Activated naive CD4-positive, alpha-beta T cell treated with anti-CD3 and anti-CD28 coated beads, Interleukin-2, amount 50 U/mL, for 72 hours (primary cell): Measurements from ENCODE around the gene LBHD2. TPM values are rescaled to one million over a fixed set of nuclear protein-coding genes. Genes with fewer than 3 reads are reported as not detected.
A peak's percentile ranks its signal among the peaks of the same experiment; 100 is the strongest.

ENCODE experiments used
- ATAC-seq, 2 donors: fragments of 150-1000 bp; cut with Tn5 transposase; 2 replicates each; pipeline ENCODE4 v1.10.0; 2021; ENCODE audit warnings: mild to moderate bottlenecking in 2 of 2, moderate library complexity in 2 of 2
- DNase-seq, 2 donors: peaks; one replicate each; pipeline ENCODE4 v3.0.0; 2021 to 2022; ENCODE audit warnings: low spot score in 2 of 2
- H3K27ac Mint-ChIP-seq, 2 donors: one replicate each; pipeline ENCODE4 v1.8.0; 2022; ENCODE audit warnings: mild to moderate bottlenecking in 2 of 2, mixed read lengths in 2 of 2
- H3K36me3 Mint-ChIP-seq, 2 donors: one replicate each; pipeline ENCODE4 v1.8.0; 2022; ENCODE audit warnings: mixed read lengths in 2 of 2
- H3K9me3 Mint-ChIP-seq, 2 donors: one replicate each; pipeline ENCODE4 v1.8.0; 2022; ENCODE audit warnings: mixed read lengths in 2 of 2
- total RNA-seq, 2 donors: library from RNA; stranded (reverse); gene quantifications; one replicate each; pipeline ENCODE4 v1.2.3, GENCODE V29; 2022

The LBHD2 gene
- total RNA-seq, 2 donors from 2014 or later: not detected

DNA sequence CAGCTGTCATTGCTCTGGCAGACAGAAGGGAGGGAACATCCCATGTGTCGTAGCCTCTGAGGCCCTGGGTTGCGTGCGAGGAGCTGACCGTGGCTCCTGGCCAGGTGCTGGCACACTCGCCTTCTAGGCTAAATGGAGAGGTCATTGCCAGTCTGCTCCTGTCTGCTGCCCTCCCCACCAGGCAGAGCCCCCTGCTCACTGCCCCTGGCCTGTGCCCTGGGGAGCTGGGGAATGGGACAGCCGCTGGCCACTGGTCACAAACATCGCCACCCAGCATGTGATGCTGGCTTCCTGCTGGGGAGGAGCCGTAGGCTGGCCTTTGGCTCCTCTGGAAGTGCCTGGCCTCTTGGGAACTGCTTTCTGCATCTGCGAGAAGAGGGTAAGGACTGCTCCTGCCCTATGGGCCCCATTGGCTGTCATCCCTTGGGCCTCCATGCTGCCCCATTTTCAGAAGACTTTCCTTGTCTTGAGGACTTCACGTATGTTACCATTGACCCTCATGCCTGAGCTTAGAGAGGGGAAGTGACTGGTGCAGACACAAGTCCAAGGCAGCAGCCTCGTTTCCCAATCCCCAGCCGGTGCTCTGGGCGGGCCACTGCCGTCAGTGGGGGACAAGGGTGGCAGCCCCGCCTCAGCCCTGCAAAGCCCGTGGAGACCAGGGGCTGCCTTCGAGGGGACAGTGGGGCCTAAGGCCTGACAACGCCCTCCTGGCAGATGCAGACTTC lies 37.3 kb downstream of the LBHD2 start:
- no peak overlapping the region for H3K27ac Mint-ChIP-seq
- DNase-seq (no peak), ATAC-seq (no peak)
- H3K36me3 Mint-ChIP-seq: no peaks in the 10 kb centered on the region
- no peaks in the 10 kb centered on the region for H3K9me3 Mint-ChIP-seq

DNA sequence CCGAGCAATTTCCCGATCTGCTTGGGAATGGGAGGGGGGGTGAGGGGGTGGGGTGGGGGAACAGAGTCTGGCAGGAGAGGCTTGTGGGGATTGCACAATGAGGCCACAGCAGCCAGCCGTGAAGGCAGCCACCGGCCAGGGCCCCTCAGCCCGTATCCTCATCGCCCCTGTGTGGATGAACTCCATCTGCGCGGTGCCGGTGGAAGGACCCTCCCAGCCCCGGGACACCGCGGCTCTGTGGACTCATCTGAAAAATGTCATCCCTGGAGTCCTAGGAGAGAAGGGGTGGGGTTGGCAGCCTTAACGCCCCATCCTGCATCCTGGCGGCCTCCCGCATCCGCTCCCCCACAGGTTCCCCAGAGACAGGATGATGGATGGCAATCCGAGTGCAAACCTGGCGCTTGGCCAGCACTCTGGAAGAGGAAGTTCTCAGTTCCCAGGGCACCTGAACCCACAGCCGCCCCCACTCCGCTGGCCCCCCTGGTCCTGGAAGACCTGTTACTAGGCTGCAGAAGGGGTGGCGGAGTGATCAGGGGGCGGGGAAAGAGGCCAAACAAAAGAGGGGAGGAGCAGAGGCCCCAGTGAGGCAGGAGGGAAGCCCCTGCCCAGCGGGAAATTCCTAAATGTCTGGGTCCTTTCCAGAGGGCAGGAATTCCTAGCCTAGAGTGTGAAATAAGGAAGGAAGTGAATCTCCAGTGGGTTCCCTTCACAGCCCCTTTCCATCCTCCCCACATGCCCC lies 38.0 kb downstream of the LBHD2 start:
- Mint-ChIP-seq H3K27ac (no peak overlapping the region), H3K36me3 (no peaks in the 10 kb centered on the region), H3K9me3 (no peaks in the 10 kb centered on the region)
- DNase-seq (no peak), ATAC-seq (no peak)

DNA sequence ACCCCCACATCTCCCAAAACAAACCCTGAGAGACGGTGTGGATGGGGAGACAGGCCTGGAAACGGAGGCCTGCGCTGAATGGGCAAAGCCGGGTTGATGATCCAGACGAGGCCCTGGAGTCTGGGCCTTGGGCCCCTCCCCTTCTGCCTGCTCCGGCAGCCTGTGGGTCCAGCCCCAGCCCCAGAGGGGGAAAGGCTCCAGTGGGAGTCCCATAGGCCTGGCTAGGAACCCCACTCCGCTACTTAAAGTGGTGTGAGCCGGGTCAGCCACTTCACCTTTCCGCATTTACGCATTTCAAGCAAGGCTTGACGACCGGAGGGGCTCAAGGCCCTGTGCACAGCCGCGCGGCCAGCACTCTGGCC lies 38.6 kb downstream of the LBHD2 start:
- no peak for DNase-seq
- no peaks in the 10 kb centered on the region for H3K9me3 Mint-ChIP-seq
- peak in 1 of 2 donors; percentile 12 for ATAC-seq
- H3K36me3 Mint-ChIP-seq: no peaks in the 10 kb centered on the region
- no peak overlapping the region for H3K27ac Mint-ChIP-seq

DNA sequence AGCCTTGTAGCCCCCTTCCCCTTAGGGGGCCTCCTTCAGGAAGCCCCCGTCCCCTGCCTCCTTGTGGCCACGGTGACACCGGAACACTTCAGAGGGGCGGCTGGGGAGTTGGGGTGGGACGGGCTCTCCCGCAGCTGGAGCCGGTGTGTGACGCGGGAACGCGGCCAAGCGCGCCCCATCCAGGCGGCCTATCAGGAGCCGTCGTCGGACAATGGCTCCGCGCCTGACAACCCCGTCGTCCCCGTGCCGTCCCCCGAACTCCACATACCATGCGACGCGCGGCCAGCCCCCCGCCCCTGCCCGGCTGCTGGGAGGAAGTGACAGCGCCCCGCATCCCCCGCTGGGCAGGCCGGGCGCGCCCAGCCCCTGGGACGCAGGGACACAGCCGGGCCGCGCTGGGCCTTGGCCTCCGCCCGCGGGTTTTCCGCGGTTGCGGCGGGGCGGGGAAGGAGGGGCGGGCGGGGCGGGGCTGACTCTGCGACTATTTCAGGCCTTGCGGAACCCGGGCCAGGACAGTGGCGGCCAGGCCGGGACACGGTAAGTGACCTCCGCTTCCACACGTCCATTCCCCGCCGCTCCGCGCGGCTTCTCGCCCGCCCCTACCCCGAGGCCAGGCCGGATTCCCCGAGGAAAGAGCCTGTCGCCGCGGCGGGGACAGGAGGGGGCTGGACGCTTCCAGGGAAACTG lies 39.1 kb downstream of the LBHD2 start, which contains the start of gene TNFAIP2:
TNFAIP2 (plus strand) TSS at position 515 of the 687 bp plus-strand sequence. CDS start 2,997 bp downstream, outside the sequence.
- DNase-seq (no peak), ATAC-seq (peak; percentile 26 to 48)
- H3K27ac Mint-ChIP-seq: no peak within 1 kb of the TSS
- no peaks in the 10 kb centered on the region for H3K9me3 Mint-ChIP-seq
- no peaks in the 10 kb centered on the region for H3K36me3 Mint-ChIP-seq

DNA sequence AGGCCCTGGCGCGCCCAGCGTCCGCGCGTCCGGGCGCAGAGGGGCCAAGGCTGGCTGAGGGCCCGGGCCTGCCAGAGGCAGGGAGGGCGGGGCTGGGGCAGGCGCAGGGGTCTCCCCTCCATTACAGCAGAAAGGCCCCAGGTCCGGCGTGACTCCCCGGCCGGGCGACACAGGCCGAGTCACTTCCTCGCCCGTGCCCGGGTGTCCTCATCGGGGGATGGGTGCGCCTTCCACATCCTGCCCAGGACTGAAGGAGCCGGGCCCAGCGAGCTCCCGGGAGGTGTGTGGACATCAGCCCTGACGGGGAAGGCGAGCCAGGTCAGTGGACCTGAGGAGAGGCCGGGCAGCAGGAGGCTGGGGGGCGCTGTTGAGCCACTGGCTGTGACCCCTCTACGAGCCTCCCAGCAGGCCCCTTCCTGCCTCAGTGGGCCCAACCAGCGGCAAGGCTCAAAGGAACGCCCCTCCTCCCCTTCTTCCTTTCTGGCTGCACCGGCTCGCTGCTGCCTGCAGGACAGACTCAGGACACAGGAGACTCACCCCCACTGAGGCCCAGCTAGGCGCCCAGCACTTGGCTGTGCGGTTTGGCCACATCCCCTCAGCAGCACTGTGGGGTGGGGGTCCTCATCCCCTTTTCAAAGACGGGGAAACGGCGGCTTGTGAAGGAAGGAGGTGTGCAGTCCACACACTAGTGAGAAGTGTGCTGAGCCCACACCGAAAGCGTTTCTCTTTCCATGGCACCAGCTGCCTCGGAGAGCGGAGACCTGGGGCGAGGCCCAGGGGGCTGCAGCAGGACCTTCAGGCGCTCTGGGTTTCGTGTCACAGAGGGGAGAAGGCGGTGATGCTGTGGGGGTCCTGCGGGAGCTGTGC lies 39.9 kb downstream of the LBHD2 start:
- Mint-ChIP-seq H3K27ac (no peak overlapping the region), H3K9me3 (no peaks in the 10 kb centered on the region), H3K36me3 (no peaks in the 10 kb centered on the region)
- ATAC-seq (peak; percentile 8 to 50), DNase-seq (no peak)

DNA sequence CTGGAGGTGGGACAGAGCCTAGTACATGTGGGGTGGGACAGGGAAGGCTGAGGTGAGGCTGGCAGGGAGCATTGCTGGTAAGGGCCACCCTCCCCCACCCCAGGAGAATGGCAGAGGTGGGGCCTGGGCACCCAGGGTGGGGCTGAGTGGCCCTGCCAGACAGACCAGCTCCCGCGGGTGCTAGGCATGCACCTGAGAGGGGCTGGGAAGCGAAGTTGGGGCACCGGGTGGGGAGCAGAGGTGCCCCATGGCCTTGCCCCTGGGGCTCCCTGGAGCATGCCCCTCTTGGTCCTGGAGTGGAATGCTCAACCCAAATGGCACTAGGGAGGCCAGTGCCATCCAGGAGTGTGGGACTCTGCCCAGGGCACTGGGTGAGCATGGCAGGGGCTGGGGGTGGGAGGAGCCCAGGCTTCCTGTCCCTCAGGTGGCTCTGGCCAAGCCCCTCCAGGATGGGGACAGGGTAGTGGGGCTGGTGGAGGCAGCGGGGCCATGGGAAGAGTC lies 40.5 kb downstream of the LBHD2 start:
- Mint-ChIP-seq H3K9me3 (no peaks in the 10 kb centered on the region), H3K36me3 (no peaks in the 10 kb centered on the region), H3K27ac (no peak overlapping the region)
- DNase-seq (no peak), ATAC-seq (no peak)

DNA sequence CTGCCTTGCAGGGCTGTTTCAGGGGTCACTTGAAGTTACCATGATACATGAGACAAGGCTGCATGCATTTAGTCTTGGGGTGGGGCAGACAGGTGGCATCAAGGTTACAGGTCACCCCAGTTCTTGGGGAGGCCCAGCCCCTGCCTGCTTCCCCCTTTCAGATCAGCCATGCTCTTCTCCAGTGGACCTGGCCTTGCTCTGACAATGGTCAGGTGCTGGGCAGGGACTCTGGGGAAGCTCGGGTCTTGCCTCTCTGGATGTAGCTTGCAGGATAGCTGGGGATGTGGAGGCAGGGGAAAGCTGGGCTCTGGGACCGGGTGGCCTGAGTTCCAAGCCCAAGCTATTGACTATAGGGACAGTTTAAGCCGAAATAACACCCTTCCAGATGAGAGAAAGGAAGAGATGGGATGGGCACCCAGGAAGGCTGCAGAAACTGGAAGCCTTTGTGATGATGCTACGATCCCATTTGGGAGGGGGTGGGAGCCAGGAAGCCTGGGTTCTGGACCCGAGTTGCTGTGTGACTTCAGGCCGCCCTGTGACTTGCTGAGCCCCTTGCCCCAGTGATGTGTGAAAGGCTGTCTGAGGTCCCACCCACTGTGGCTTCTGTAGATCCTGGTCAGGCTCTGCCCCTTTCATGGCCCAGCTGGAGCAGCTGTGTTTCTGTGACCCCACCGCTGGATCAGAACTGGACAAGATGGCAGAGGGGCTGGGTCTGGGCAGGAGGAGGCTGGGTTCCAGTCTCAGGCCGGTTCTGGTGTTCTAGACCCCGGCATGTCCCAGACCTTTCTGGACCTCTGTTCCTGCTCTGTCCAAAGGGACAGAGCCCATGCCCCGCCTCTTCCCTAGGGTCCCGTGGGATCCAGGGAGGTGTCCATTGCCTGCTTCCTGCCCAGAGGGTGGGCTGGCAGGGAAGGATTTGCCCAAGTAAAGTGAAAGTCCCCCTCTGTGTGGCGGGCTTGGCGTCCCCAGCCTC lies 41.4 kb downstream of the LBHD2 start:
- DNase-seq: no peak
- Mint-ChIP-seq H3K27ac (no peak overlapping the region), H3K36me3 (no peaks in the 10 kb centered on the region), H3K9me3 (no peaks in the 10 kb centered on the region)
- no peak for ATAC-seq

DNA sequence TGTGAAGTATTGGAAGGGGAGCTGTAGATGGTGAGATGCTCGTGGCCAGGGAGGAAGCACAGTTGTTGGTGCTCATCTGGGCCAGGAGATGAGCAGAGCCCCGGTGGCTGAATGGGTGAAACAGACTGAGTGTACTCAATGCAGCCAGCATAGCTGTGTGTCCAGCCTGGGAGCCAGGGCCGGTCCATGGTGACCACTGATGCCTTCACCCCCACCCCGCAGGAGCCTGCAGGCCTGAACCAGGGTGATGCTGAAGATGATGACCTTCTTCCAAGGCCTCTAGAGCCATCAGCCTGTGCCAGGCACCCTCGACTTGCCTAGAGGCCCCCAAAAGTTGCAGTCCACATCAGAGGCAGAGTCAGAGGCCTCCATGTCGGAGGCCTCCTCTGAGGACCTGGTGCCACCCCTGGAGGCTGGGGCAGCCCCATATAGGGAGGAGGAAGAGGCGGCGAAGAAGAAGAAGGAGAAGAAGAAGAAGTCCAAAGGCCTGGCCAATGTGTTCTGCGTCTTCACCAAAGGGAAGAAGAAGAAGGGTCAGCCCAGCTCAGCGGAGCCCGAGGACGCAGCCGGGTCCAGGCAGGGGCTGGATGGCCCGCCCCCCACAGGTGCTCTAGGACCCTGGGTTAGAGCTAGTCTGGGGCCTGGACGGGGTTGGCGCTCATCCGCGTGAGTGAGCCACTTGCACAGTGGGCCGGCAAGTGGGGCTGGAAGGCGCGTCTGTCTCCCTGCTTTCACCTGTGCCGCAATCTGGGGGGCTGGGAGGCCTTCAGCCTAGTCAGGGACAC lies 42.3 kb downstream of the LBHD2 start:
- Mint-ChIP-seq H3K27ac (no peak overlapping the region), H3K9me3 (no peaks in the 10 kb centered on the region), H3K36me3 (no peaks in the 10 kb centered on the region)
- DNase-seq (no peak), ATAC-seq (no peak)

DNA sequence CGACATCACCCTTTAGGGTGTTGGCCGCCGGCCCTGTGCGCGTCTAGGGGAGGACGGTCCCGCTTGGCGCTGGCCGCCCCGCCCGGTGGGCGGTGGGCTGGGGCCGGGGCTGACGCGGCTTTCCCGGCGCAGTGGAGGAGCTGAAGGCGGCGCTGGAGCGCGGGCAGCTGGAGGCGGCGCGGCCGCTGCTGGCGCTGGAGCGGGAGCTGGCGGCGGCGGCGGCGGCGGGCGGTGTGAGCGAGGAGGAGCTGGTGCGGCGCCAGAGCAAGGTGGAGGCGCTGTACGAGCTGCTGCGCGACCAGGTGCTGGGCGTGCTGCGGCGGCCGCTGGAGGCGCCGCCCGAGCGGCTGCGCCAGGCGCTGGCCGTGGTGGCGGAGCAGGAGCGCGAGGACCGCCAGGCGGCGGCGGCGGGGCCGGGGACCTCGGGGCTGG lies 42.9 kb downstream of the LBHD2 start:
- Mint-ChIP-seq H3K36me3 (no peaks in the 10 kb centered on the region), H3K9me3 (no peaks in the 10 kb centered on the region), H3K27ac (no peak overlapping the region)
- no peak for DNase-seq
- ATAC-seq: no peak

DNA sequence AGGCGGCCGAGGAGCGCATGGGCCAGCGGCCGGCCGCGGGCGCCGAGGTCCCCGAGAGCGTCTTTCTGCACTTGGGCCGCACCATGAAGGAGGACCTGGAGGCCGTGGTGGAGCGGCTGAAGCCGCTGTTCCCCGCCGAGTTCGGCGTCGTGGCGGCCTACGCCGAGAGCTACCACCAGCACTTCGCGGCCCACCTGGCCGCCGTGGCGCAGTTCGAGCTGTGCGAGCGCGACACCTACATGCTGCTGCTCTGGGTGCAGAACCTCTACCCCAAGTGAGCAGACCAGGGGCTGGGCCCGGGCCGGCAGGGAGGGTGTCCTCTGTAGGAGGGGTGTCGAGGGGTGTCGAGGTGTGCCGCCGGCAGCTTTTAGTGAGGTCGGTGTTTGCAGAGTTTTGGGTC lies 43.3 kb downstream of the LBHD2 start:
- ATAC-seq: no peak
- Mint-ChIP-seq H3K36me3 (no peaks in the 10 kb centered on the region), H3K9me3 (no peaks in the 10 kb centered on the region), H3K27ac (no peak overlapping the region)
- DNase-seq: no peak

DNA sequence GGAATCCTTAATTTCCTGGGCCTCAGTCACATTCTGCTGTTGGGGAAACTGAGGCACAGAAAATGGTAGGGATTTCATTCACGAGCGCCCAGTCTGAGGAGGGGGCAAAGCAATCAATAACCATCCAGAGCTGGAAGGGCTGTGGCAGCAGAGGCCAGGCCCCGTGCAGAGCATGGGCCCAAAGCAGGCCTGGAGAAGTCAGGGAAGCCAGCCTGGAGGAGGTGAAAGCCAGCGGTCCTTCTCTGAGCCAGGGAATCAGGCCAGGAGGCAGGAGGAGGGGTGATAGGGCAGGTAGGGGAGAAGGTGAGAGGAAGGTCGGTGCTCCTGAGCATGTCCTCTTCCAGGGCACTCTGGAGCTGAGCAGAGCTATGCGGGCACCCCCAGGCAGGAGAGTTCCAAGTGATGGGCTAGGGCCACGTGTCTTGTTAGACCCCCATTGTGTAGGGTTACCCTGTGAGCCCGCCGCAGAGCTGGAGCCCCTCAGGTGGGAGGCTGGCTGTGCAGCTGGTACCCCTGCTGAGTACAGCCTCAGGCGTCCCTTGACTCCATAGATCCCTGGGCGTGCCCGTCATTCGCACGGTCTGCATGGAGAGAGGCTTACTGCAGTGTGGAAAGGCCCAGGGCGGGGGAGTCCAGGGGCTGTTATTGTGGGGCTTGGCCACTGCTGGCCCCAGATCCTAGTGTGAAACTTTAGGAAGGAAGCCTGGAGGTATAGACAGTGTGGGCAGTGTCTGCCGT lies 44.0 kb downstream of the LBHD2 start:
- DNase-seq (no peak), ATAC-seq (no peak)
- Mint-ChIP-seq H3K36me3 (no peaks in the 10 kb centered on the region), H3K27ac (no peak overlapping the region), H3K9me3 (no peaks in the 10 kb centered on the region)

DNA sequence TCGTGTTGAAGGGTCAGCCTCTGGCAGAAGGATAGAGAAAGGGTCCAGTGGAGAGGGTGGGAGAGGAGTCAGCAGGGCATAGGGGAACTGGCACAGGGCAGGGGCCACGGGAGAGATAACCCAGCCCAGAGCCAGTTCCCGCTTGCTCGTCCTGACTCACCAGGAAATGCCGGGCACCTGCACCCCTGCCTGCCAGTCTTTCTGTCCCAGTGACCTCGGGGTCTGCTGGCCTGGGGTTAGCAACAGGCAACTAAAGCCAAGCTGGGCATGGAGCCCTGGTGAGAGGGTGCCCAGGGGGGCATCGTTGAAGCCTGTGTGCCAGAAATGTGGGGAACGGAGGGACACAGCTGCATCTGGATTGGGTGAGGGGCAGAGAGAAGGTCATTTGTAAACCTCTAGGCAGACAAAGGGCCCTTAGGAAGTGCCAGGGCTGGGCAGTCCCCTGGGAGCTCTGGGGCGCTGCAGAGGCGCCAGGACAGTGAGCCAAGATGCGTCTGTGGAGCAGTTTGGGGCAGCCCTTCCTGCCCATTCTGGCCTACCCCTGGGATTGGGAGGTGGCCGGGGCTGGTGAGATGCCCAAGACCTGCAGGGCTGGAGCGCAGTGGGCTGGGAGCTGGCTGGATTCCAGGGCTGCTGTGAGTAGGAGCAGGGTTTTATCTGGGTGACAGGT lies 44.8 kb downstream of the LBHD2 start:
- H3K27ac Mint-ChIP-seq: no peak overlapping the region
- ATAC-seq (no peak), DNase-seq (no peak)
- H3K9me3 Mint-ChIP-seq: no peaks in the 10 kb centered on the region
- H3K36me3 Mint-ChIP-seq: no peaks in the 10 kb centered on the region

DNA sequence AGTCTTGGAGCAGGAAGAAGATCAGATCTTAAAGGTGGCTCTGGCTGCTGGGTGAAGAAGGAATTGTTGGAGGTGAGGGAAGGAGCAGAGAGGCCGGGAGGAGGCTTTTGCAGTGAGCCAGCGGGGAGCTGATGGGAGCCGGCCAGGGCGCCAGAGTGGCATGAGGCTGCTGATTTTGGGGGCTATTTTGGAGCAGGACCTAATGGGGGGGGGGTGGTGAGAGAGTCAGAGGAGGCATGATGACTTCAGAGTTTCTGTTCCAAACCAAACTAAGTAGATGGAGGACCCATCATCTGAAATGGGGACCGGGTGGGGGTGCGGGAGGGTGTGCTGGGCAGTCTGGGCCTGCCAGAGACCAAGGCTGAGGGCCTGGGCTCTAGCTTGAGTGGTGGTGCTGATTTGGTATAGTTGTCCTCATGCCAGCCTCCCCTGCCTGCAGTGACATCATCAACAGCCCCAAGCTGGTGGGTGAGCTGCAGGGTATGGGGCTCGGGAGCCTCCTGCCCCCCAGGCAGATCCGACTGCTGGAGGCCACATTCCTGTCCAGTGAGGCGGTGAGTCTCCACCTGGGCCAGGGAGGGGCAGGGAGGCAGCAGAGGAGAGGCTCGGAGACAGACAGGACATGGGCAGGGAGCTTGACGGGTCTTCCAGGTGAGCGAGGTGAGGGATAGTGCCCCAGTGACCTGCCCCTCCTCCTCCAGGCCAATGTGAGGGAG lies 45.4 kb downstream of the LBHD2 start:
- Mint-ChIP-seq H3K36me3 (no peaks in the 10 kb centered on the region), H3K9me3 (no peaks in the 10 kb centered on the region), H3K27ac (no peak overlapping the region)
- no peak for ATAC-seq
- no peak for DNase-seq
